WERI-Rb-1 (cell line): ENCODE measurements around the gene EBF4.
A peak's percentile ranks its signal among the peaks of the same experiment; 100 is the strongest.

ENCODE experiments used
- DNase-seq: peaks from one replicate; pipeline ENCODE4 v3.0.0-alpha.2; 2020
- H3K27ac ChIP-seq: fragments of 250-450 bp; sonication (Bioruptor Pico); 2 replicates; pipeline ENCODE4 v1.5.1; 2020; ENCODE audit warnings: mild to moderate bottlenecking, moderate library complexity
- H3K27me3 ChIP-seq: fragments of 250-450 bp; sonication (Bioruptor Pico); 2 replicates; pipeline ENCODE4 v1.5.1; 2021; ENCODE audit warnings: mild to moderate bottlenecking, low read depth, moderate library complexity; ENCODE audit not compliant: insufficient read depth, severe bottlenecking
- H3K36me3 ChIP-seq: fragments of 250-450 bp; sonication (Bioruptor Pico); 2 replicates; pipeline ENCODE4 v1.5.1; 2020; ENCODE audit warnings: mild to moderate bottlenecking, moderate library complexity
- H3K4me3 ChIP-seq: 2 replicates; pipeline ENCODE4 v1.5.1; 2011; ENCODE audit warnings: low read depth, mild to moderate bottlenecking, control low read depth, low read length
- H3K9me3 ChIP-seq: fragments of 250-450 bp; sonication (Bioruptor Pico); 2 replicates; pipeline ENCODE4 v1.5.1; 2021; ENCODE audit warnings: mild to moderate bottlenecking, moderate library complexity; ENCODE audit not compliant: severe bottlenecking
- TF ChIP-seq, protein P1 (sequence below): IDR thresholded peaks from 2 replicates; pipeline ENCODE4 v1.5.1; 2011; ENCODE audit warnings: low read depth, mild to moderate bottlenecking, control low read depth, inconsistent platforms, low read length

The EBF4 gene

DNA sequence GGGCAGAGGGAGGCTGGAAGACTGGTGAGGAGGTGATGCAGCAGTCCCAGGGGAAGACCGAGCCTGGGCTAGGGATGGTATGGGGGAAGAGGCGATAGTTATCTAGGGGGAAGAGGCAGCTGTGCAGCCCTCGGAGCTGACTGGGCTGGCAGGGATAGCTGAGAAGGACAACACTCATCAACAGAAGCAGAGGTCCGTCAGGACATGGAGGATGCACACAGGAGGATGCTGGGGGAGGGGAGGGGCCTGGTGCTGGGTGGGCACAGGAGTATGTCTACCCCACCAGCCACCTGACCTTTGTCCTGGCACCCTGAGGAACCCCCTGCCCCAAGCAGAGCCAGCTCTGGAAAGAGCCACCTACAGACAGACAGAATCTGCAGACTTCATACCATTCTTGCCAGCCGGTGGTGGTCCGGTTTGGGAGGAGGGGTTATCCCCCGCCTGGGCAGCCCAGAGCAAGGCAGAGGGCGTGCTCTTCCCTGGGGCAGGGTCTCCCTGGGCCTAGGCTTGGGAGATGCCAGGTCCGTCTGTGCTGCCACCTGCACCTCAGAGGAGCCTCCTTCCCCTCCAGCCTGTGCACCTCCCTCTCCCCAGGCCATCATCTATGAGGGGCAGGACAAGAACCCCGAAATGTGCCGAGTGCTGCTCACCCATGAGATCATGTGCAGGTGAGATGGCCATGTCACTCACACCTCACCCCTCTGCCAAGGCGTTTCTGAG is 14.9 kb downstream of the EBF4 start:
- H3K27ac ChIP-seq = peak overlapping the region; percentile 89
- no peak for DNase-seq
- no peak overlapping the region for H3K4me3 ChIP-seq
- no peaks in the 10 kb centered on the region for H3K27me3 ChIP-seq
- H3K9me3 ChIP-seq = no peaks in the 10 kb centered on the region
- H3K36me3 ChIP-seq = peaks cover 4% of the 10 kb centered on the region; the same call in 1 of the 2 replicates
- TF ChIP-seq, protein P1, sequence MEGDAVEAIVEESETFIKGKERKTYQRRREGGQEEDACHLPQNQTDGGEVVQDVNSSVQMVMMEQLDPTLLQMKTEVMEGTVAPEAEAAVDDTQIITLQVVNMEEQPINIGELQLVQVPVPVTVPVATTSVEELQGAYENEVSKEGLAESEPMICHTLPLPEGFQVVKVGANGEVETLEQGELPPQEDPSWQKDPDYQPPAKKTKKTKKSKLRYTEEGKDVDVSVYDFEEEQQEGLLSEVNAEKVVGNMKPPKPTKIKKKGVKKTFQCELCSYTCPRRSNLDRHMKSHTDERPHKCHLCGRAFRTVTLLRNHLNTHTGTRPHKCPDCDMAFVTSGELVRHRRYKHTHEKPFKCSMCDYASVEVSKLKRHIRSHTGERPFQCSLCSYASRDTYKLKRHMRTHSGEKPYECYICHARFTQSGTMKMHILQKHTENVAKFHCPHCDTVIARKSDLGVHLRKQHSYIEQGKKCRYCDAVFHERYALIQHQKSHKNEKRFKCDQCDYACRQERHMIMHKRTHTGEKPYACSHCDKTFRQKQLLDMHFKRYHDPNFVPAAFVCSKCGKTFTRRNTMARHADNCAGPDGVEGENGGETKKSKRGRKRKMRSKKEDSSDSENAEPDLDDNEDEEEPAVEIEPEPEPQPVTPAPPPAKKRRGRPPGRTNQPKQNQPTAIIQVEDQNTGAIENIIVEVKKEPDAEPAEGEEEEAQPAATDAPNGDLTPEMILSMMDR = no peak

- H3K4me3 ChIP-seq = no peak overlapping the region
- peak; percentile 82 for DNase-seq
- TF ChIP-seq, protein P1 = no peak
- H3K36me3 ChIP-seq = peaks cover 4% of the 10 kb centered on the region; the same call in 1 of the 2 replicates
- peak overlapping the region; percentile 89 for H3K27ac ChIP-seq
- no peaks in the 10 kb centered on the region for H3K9me3 ChIP-seq
- H3K27me3 ChIP-seq = no peaks in the 10 kb centered on the region
Measured at GRCh38 chr20:2708073-2708415, 15.5 kb downstream of the EBF4 start.

DNA sequence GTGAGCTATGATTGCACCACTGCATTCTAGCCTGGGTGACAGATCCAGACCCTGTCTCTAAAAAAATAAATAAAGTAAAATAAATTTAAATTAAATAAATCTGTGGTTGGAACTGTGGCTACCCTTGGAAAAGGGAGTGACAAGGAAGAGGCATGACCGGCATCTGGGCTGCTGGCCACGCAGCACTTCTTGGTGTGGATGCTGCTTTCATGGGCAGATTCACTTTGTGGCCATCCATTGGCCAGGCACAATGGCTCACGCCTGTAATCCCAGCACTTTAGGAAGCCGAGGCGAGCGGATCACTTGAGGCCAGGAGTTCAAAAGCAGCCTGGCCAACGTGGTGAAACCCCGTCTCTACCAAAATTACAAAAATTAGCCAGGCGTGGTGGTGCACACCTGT is 16.1 kb downstream of the EBF4 start:
- TF ChIP-seq, protein P1 = no peak
- H3K4me3 ChIP-seq = no peak overlapping the region
- DNase-seq = no peak
- peaks cover 4% of the 10 kb centered on the region; the same call in 1 of the 2 replicates for H3K36me3 ChIP-seq
- H3K27ac ChIP-seq = peak overlapping the region; percentile 89
- no peaks in the 10 kb centered on the region for H3K27me3 ChIP-seq
- no peaks in the 10 kb centered on the region for H3K9me3 ChIP-seq

GRCh38 chr20:2709205-2709981 is 16.8 kb downstream of the EBF4 start:
- Histone ChIP-seq H3K4me3 (no peak overlapping the region), H3K36me3 (peaks cover 4% of the 10 kb centered on the region; the same call in 1 of the 2 replicates), H3K9me3 (no peaks in the 10 kb centered on the region), H3K27me3 (no peaks in the 10 kb centered on the region), H3K27ac (peak overlapping the region; percentile 89)
- TF ChIP-seq, protein P1 = no peak
- no peak for DNase-seq

GRCh38 chr20:2713285-2713684 is 20.7 kb downstream of the EBF4 start:
- Histone ChIP-seq H3K27me3 (no peaks in the 10 kb centered on the region), H3K27ac (no peak overlapping the region), H3K4me3 (no peak overlapping the region), H3K9me3 (no peaks in the 10 kb centered on the region), H3K36me3 (no peaks in the 10 kb centered on the region)
- TF ChIP-seq, protein P1 = 0 out of 2 replicates have a peak, but pooled peaks have one; percentile 19
- DNase-seq = no peak
